ENCODE measurements around the gene POLD2. TPM values are rescaled to one million over a fixed set of nuclear protein-coding genes. Genes with fewer than 3 reads are reported as not detected.

POLD2 gene
- total and polyA plus RNA-seq, 2 of the 4 experiments (the other 2 are of a cell fraction), result 142 to 163 TPM

DNA sequence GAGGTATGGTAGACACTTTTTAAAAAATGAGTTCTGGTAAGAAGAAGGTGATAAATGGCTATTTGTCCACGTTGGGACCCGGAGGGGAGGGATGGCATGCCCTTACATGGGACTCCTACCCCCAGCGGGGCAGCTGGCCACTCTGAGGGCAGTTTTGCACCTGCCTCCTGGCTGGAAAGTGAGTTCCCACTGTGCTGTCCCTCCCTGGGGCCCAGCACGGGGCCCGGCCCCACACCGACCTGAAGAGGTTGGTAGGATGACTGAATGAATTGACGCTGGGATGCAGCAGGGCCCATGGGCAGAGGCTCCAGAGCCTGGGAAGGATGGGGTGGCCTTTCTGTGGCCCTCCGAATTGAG, 19.8 kb downstream of the POLD2 start (continued):
- TF ChIP-seq CHD1 (IDR thresholded peaks at IDR 0.05; ENCODE audit: low read depth, low read length) (no peak), SMC3 (IDR thresholded peaks at IDR 0.05; ENCODE audit: low read depth, low read length) (no peak), RCOR1 (IDR thresholded peaks at IDR 0.05; ENCODE audit: insufficient replicate concordance, low read length) (no peak)
- TF ChIP-seq, protein P1, sequence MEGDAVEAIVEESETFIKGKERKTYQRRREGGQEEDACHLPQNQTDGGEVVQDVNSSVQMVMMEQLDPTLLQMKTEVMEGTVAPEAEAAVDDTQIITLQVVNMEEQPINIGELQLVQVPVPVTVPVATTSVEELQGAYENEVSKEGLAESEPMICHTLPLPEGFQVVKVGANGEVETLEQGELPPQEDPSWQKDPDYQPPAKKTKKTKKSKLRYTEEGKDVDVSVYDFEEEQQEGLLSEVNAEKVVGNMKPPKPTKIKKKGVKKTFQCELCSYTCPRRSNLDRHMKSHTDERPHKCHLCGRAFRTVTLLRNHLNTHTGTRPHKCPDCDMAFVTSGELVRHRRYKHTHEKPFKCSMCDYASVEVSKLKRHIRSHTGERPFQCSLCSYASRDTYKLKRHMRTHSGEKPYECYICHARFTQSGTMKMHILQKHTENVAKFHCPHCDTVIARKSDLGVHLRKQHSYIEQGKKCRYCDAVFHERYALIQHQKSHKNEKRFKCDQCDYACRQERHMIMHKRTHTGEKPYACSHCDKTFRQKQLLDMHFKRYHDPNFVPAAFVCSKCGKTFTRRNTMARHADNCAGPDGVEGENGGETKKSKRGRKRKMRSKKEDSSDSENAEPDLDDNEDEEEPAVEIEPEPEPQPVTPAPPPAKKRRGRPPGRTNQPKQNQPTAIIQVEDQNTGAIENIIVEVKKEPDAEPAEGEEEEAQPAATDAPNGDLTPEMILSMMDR (conservative IDR thresholded peaks at IDR 0.05; ENCODE audit: low read depth, low read length), result no peak
